ENCODE results near the gene ZBTB39.
"Not testable (repeated sequence)": the region's sequence is repeated elsewhere in the genome, so short reads cannot be mapped to it uniquely, and the experiment has no call there.

ZBTB39 gene

DNA sequence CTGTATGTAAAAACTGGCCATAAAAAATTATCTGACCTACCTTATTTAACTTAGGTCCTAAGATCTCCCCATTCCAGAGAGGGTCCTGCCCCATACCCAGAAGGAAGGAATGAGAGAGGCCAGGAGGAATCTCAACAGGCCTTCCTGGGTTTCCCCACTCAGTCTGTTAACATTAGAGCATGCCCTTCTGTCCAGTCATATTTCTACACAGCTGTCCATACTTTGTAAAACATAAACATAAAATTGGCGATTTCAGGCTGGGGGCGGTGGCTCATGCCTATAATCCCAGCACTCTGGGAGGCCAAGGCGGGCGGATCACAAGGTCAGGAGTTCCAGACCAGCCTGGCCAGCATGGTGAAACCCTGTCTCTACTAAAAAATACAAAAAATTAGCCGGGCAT is 16.0 kb upstream of the ZBTB39 start:
- 96% methylated on average over 5 of the region's 5 CpGs for WGBS (ENCODE audit: insufficient coverage)
- H3K9me3 ChIP-seq (ENCODE audit: control extremely low read depth in 1 of 5, control insufficient read depth in 4 of 5, insufficient read depth in 2 of 5, low read depth in 1 of 5, low read length in 4 of 5); H3K27me3 ChIP-seq (replicated peaks in 2 of 5; ENCODE audit: control insufficient read depth in 4 of 5, insufficient read depth in 5 of 5, low read length in 4 of 5); H3K27ac ChIP-seq (ENCODE audit: insufficient read depth in 1 of 2, low read depth in 1 of 2, low read length in 2 of 2, poor library complexity in 1 of 2, severe bottlenecking in 2 of 2); H3K36me3 ChIP-seq (ENCODE audit: control insufficient read depth in 4 of 4, insufficient read depth in 4 of 4, low read length in 3 of 4); H3K4me3 ChIP-seq (ENCODE audit: control insufficient read depth in 1 of 7, extremely low read depth in 1 of 7, insufficient read depth in 4 of 7, low read depth in 2 of 7, low read length in 6 of 7); DNase-seq; POLR2A ChIA-PET; H3K4me1 ChIP-seq (ENCODE audit: control extremely low read depth in 1 of 4, control insufficient read depth in 4 of 4, insufficient read depth in 4 of 4, low read length in 3 of 4): not testable (repeated sequence)
- CTCF ChIA-PET, result interaction anchor here (1.3 to 4.3 kb wide), 4 partner anchors 9 to 41 kb away, joined by 3 to 11 read pairs (median 8); no protein-coding TSS in a partner anchor

DNA sequence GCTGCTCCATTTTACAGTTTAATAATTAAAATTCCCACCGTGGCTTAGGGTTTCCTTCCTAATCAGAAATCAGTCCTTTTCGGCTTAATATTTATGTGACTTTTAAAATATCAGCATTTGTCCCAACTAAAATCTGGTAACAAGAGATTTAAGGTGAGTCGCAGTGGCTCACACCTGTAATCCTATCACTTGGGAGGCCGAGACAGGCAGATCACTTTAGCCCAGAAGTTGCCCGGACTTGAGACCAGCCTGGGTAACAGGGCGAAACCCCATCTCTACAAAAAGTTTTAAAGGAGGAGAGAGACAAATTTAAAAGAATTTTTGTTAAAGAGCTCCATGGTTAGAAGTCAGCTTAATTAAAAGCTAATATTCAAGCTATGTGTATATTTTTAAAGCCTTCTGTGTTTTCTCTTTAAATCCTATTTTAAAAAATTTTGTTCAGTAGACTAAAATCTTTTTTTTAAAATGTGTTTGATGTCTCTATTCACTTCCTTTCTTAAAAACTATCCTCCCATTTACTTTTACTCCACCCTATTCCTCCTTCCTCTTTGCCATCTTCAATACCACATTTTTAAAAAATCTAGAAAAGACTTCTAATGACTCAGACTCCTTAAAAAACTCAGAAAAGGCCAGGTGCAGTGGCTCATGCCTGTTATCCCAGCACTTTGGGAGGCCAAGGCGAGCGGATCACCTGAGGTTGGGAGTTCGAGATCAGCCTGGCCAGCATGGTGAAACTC is 13.8 kb upstream of the ZBTB39 start:
- 92% methylated on average over 4 of the region's 9 CpGs for whole genome bisulfite sequencing (ENCODE audit: insufficient coverage)
- H3K4me1 ChIP-seq (ENCODE audit: control extremely low read depth in 1 of 4, control insufficient read depth in 4 of 4, insufficient read depth in 4 of 4, low read length in 3 of 4), result no peaks in the 10 kb centered on the region
- DNase-seq, result no peak
- POLR2A ChIA-PET, result no interaction called here
- CTCF ChIA-PET, result interaction anchor here (0.6 to 4.3 kb wide), 6 partner anchors 8 to 267 kb away, joined by 3 to 11 read pairs (median 5); no protein-coding TSS in a partner anchor
- no peaks in the 10 kb centered on the region for H3K36me3 ChIP-seq (ENCODE audit: control insufficient read depth in 4 of 4, insufficient read depth in 4 of 4, low read length in 3 of 4)
- no peaks in the 10 kb centered on the region for H3K9me3 ChIP-seq (ENCODE audit: control extremely low read depth in 1 of 5, control insufficient read depth in 4 of 5, insufficient read depth in 2 of 5, low read depth in 1 of 5, low read length in 4 of 5)
- H3K27ac ChIP-seq (ENCODE audit: insufficient read depth in 1 of 2, low read depth in 1 of 2, low read length in 2 of 2, poor library complexity in 1 of 2, severe bottlenecking in 2 of 2), result no peak overlapping the region
- H3K4me3 ChIP-seq (ENCODE audit: control insufficient read depth in 1 of 7, extremely low read depth in 1 of 7, insufficient read depth in 4 of 7, low read depth in 2 of 7, low read length in 6 of 7), result no peak overlapping the region
- H3K27me3 ChIP-seq (replicated peaks in 2 of 5; ENCODE audit: control insufficient read depth in 4 of 5, insufficient read depth in 5 of 5, low read length in 4 of 5), result peaks cover 0 to 3% (median 0%) of the 10 kb centered on the region in 5 experiments

DNA sequence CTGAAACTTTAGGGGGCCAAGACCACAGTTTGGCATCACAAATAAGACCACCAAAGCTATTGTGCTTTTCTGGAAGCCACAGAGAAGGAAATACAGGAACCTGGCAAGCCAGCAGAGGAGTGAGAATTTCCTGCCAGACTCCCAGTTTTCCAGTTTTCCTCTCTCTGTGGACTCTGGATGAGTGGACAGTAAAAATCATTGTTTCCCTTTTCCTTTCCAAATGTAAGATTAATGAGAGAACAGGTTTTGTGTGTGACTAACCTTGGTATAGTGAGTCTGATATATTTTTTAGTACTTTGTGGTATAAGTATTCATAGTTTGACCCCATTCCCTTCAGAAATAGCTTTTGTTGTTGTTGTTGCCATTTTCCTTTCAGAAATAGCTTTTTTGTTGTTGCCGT is 12.6 kb upstream of the ZBTB39 start:
- WGBS (ENCODE audit: insufficient coverage), result 100% methylated on average over 1 of the region's 1 CpG
- Histone ChIP-seq H3K4me3 (ENCODE audit: control insufficient read depth in 1 of 7, extremely low read depth in 1 of 7, insufficient read depth in 4 of 7, low read depth in 2 of 7, low read length in 6 of 7) (no peak overlapping the region), H3K27me3 (replicated peaks in 2 of 5; ENCODE audit: control insufficient read depth in 4 of 5, insufficient read depth in 5 of 5, low read length in 4 of 5) (peaks cover 0 to 3% (median 0%) of the 10 kb centered on the region in 5 experiments), H3K36me3 (ENCODE audit: control insufficient read depth in 4 of 4, insufficient read depth in 4 of 4, low read length in 3 of 4) (no peaks in the 10 kb centered on the region), H3K27ac (ENCODE audit: insufficient read depth in 1 of 2, low read depth in 1 of 2, low read length in 2 of 2, poor library complexity in 1 of 2, severe bottlenecking in 2 of 2) (no peak overlapping the region), H3K4me1 (ENCODE audit: control extremely low read depth in 1 of 4, control insufficient read depth in 4 of 4, insufficient read depth in 4 of 4, low read length in 3 of 4) (no peaks in the 10 kb centered on the region), H3K9me3 (ENCODE audit: control extremely low read depth in 1 of 5, control insufficient read depth in 4 of 5, insufficient read depth in 2 of 5, low read depth in 1 of 5, low read length in 4 of 5) (no peaks in the 10 kb centered on the region)
- CTCF ChIA-PET, result interaction anchor here (0.9 to 4.5 kb wide), 9 partner anchors 9 to 179 kb away, joined by 3 to 28 read pairs (median 5); partner anchors contain the start of genes STAT6 and ZBTB39
- POLR2A ChIA-PET, result no interaction called here
- DNase-seq, result no peak

DNA sequence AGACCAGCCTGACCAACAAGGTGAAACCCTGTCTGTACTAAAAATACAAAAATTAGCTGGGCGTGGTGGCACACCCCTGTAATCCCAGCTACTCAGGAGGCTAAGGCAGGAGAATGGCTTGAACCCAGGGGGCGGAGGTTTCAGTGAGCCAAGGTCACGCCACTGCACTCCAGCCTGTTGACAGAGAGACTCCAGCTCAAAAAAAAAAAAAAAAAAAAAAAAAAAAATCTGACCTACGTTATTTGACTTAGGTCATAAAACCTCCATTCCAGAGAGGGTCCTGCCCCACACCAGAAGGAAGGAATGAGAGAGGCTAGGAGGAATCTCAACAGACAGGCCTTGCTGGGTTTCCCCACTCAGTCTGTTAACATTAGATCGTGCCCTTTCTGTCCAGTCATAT is 12.0 kb upstream of the ZBTB39 start:
- CTCF ChIA-PET, result interaction anchor here (0.9 to 4.5 kb wide), 9 partner anchors 9 to 178 kb away, joined by 3 to 28 read pairs (median 5); partner anchors contain the start of genes STAT6 and ZBTB39
- H3K9me3 ChIP-seq (ENCODE audit: control extremely low read depth in 1 of 5, control insufficient read depth in 4 of 5, insufficient read depth in 2 of 5, low read depth in 1 of 5, low read length in 4 of 5); H3K27me3 ChIP-seq (replicated peaks in 2 of 5; ENCODE audit: control insufficient read depth in 4 of 5, insufficient read depth in 5 of 5, low read length in 4 of 5); H3K4me3 ChIP-seq (ENCODE audit: control insufficient read depth in 1 of 7, extremely low read depth in 1 of 7, insufficient read depth in 4 of 7, low read depth in 2 of 7, low read length in 6 of 7); H3K4me1 ChIP-seq (ENCODE audit: control extremely low read depth in 1 of 4, control insufficient read depth in 4 of 4, insufficient read depth in 4 of 4, low read length in 3 of 4); H3K27ac ChIP-seq (ENCODE audit: insufficient read depth in 1 of 2, low read depth in 1 of 2, low read length in 2 of 2, poor library complexity in 1 of 2, severe bottlenecking in 2 of 2); POLR2A ChIA-PET; DNase-seq; H3K36me3 ChIP-seq (ENCODE audit: control insufficient read depth in 4 of 4, insufficient read depth in 4 of 4, low read length in 3 of 4): not testable (repeated sequence)
- WGBS (ENCODE audit: insufficient coverage), result 100% methylated on average over 3 of the region's 5 CpGs

DNA sequence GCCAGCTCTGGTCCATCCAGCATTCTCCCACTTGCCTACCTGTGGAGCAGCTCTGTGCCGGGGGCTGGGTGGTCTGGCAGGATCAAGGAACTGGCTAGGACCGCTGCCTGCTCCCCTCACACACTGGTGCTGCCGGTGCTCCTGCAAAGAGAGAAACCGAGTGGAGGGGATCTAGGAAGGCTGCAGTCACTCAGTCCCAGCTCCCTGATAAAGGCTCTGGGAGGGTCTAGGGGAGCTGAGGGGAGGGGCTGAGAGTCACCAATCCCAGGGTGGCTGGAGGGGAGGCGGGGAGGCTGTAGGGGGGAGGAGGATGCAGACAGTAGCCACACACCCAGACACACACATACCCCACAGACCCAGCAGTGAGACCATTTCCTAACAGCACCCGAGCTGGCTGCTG is 10.0 kb upstream of the ZBTB39 start, which contains the start of gene TAC3:
Gene TAC3 (minus strand): TSS at position 182 of the 400 bp plus-strand sequence. CDS start 732 bp downstream, outside the sequence.
- no peaks in the 10 kb centered on the region for H3K36me3 ChIP-seq (ENCODE audit: control insufficient read depth in 4 of 4, insufficient read depth in 4 of 4, low read length in 3 of 4)
- WGBS (ENCODE audit: insufficient coverage), result 100% methylated on average over 3 of the region's 6 CpGs
- no peaks in the 10 kb centered on the region for H3K9me3 ChIP-seq (ENCODE audit: control extremely low read depth in 1 of 5, control insufficient read depth in 4 of 5, insufficient read depth in 2 of 5, low read depth in 1 of 5, low read length in 4 of 5)
- DNase-seq, result no peak
- POLR2A ChIA-PET, result interaction anchor here (0.7 kb wide), 1 partner anchor 15 kb away, joined by 3 read pairs; no protein-coding TSS in a partner anchor
- CTCF ChIA-PET, result interaction anchor here (0.6 to 4.5 kb wide), 16 partner anchors 8 to 176 kb away, joined by 3 to 28 read pairs (median 4); partner anchors contain the start of genes MYO1A and ZBTB39
- H3K4me3 ChIP-seq (ENCODE audit: control insufficient read depth in 1 of 7, extremely low read depth in 1 of 7, insufficient read depth in 4 of 7, low read depth in 2 of 7, low read length in 6 of 7), result no peak within 1 kb of the TSS
- no peaks in the 10 kb centered on the region for H3K4me1 ChIP-seq (ENCODE audit: control extremely low read depth in 1 of 4, control insufficient read depth in 4 of 4, insufficient read depth in 4 of 4, low read length in 3 of 4)
- H3K27ac ChIP-seq (ENCODE audit: insufficient read depth in 1 of 2, low read depth in 1 of 2, low read length in 2 of 2, poor library complexity in 1 of 2, severe bottlenecking in 2 of 2), result no peak within 1 kb of the TSS
- H3K27me3 ChIP-seq (replicated peaks in 2 of 5; ENCODE audit: control insufficient read depth in 4 of 5, insufficient read depth in 5 of 5, low read length in 4 of 5), result peaks cover 0 to 8% (median 0%) of the 10 kb centered on the region in 5 experiments

DNA sequence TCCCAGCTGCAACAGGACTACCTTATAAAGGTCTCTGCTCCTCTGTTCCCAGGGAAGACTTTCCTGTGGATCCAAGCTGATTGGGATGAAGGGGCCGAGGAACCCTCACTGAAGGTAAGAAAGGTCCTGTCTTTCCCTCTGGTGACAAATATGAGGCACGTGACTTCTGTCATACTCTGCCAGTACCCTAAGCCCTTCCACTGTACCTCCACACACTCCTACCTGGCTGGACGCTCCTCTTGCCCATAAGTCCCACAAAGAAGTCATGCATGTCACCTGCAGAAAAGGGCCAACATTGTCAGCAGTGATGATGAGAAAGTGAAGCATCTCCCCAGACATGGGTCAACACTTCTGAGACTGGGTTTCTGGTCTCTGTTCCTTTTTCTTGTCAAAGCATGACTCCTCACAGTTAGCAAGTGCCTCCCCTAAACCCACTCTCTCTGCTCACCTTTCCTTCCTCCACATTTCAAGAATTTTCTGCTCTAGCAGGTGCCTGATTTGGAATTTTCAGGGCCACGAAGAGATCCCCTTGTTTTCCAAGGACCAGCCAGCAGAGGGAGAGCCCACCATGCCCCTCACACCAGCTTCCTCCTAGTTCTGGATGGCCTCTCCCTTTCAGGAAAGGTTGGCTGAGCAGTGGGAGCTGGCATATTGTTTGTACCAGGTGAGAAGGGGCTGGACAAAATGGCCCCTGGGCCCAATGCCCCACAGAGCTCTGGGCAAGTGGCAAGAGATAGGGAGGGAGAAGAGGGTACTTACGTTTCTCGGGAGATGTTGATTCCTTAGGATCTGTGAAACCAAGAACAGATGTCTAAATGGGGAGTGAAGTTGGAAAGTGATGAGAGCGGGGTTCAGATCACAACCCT is 6.5 kb upstream of the ZBTB39 start:
- Histone ChIP-seq H3K36me3 (ENCODE audit: control insufficient read depth in 4 of 4, insufficient read depth in 4 of 4, low read length in 3 of 4) (no peaks in the 10 kb centered on the region), H3K9me3 (ENCODE audit: control extremely low read depth in 1 of 5, control insufficient read depth in 4 of 5, insufficient read depth in 2 of 5, low read depth in 1 of 5, low read length in 4 of 5) (no peaks in the 10 kb centered on the region), H3K27me3 (replicated peaks in 2 of 5; ENCODE audit: control insufficient read depth in 4 of 5, insufficient read depth in 5 of 5, low read length in 4 of 5) (peaks cover 0 to 8% (median 0%) of the 10 kb centered on the region in 5 experiments), H3K27ac (ENCODE audit: insufficient read depth in 1 of 2, low read depth in 1 of 2, low read length in 2 of 2, poor library complexity in 1 of 2, severe bottlenecking in 2 of 2) (no peak overlapping the region), H3K4me3 (ENCODE audit: control insufficient read depth in 1 of 7, extremely low read depth in 1 of 7, insufficient read depth in 4 of 7, low read depth in 2 of 7, low read length in 6 of 7) (no peak overlapping the region), H3K4me1 (ENCODE audit: control extremely low read depth in 1 of 4, control insufficient read depth in 4 of 4, insufficient read depth in 4 of 4, low read length in 3 of 4) (no peaks in the 10 kb centered on the region)
- POLR2A ChIA-PET, result interaction anchor here (0.5 kb wide), 1 partner anchor 250 kb away, joined by 4 read pairs; the partner anchor contains the start of gene HSD17B6
- no peak for DNase-seq
- CTCF ChIA-PET, result interaction anchor here (0.6 to 10.6 kb wide), 5 partner anchors 9 to 99 kb away, joined by 3 to 121 read pairs (median 4); no protein-coding TSS in a partner anchor
- WGBS (ENCODE audit: insufficient coverage), result 78% methylated on average over 5 of the region's 7 CpGs

All from common myeloid progenitor, CD34-positive (primary cell).